COLO668 (cell line): Measurements from ENCODE around the gene EAF1.
"Not testable (repeated sequence)": the region's sequence is repeated elsewhere in the genome, so short reads cannot be mapped to it uniquely, and the experiment has no call there.

Experiments
- DNase-seq: peaks from one replicate; lab custom pipeline; 2025; ENCODE audit not compliant: unreplicated experiment; lab: John Stamatoyannopoulos, UW

The EAF1 gene

GRCh38 chr3:15405448-15406050 lies 21.8 kb upstream of the EAF1 start:
- DNase-seq: no peak

DNA sequence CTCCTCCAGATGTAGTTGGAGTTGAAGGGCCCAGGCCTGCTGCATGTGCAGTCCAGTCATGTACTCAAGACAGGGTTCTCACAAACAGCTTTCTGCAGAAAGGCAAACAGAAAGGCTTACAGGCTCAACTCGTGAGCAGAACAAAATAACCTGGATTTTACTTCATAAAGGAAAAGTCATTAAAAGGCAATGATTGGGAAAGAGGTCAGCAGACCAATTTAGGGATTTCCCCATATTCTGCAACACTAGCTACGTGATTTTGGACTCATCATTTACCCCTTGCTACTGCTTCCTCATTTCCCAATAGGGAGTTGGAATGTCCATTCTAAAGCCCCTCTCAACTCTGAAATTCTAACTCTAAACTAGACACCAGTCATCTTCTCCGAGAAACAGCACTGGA lies 18.2 kb upstream of the EAF1 start:
- DNase-seq: no peak

- no peak for DNase-seq
Observed at GRCh38 chr3:15409774-15410173, 17.6 kb upstream of the EAF1 start.

DNA sequence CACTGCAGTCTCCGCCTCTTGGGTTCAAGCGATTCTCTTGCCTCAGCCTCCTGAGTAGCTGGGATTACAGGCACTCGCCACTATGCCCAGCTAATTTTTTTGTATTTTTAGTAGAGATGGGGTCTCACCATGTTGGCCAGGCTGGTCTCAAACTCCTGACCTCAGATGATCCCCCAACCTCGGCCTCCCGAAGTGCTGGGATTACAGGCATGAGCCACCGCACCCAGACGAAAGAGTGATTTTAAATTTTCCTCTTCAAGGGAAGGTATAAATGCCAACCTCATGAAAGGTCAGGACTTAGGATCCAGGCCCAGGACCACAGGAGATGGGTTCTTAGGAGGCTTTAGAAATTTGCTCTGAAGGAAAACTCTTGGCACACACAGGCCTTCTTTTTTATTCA lies 16.4 kb upstream of the EAF1 start:
- DNase-seq: not testable (repeated sequence)

- DNase-seq: no peak
Observed at GRCh38 chr3:15420871-15421270, 6.5 kb upstream of the EAF1 start.

DNA sequence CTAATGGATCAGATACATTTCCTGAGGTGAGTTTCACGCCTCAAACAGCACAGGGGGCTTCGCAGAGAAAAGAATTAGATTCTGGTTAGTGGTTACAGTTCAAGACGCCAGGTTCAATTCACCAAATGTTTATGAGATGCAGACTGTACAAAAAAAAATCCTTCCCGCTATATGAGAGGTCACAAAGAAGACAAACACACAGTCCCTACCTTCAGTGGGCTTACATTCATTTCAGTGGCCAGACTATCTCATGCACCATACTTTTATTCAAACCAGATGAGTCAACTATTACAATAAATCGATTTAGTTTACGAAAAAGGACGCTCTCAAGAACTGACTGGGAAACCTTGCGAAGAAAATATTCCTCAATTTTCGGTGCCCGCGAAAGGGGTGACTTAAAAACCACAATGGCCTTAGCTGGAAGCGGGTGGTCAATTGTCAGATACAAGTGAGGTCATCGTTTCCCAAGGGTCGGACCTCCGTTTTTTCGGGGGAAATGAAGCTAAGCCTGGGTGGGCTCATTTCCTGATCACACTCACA lies 749 bp upstream of the EAF1 start:
- no peak for DNase-seq

GRCh38 chr3:15427981-15428380 lies 583 bp downstream of the EAF1 start:
- DNase-seq: no peak

- no peak for DNase-seq
Observed at GRCh38 chr3:15428539-15428938, 1.1 kb downstream of the EAF1 start.

GRCh38 chr3:15429080-15429479 lies 1.7 kb downstream of the EAF1 start:
- no peak for DNase-seq

DNA sequence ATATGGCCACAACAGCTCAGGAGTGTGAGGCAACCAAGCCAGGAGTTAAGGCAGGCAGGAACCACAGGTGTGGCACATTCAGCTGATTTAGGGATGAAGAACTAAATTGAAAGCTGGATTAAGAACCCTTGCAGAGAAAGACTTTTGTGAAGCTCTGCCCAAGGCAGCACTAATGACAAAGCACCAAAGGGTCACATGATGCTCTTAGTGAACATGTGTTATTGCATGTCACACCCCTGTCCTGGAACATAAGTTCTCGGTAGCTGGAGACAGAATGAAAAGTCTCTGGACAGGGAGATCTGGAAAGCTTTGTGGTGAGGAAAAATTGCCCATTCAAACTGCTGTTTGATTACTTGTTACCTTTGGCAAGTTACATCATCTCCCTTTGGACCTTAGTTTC lies 3.2 kb downstream of the EAF1 start:
- DNase-seq: no peak

GRCh38 chr3:15431256-15431837 lies 3.9 kb downstream of the EAF1 start:
- no peak for DNase-seq

DNA sequence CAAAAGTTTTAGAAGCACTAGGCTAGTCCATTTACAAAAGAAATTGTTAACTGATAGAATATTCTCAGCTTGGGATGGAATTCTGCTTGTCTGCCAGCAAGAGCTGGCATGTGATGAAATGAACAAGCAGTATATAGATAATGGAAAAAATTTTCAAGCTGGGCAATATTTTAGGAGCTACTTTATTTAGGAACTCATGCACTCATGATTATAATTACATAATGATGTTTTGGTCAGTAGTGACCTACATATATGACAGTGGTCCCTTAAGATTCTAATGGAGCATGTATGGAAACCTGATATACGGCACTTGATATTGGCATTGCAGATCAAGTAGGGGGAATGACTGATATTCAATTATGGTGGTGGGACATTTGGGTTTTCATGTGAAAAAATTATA lies 6.1 kb downstream of the EAF1 start:
- no peak for DNase-seq

- no peak for DNase-seq
Observed at GRCh38 chr3:15434756-15435155, 7.4 kb downstream of the EAF1 start.

- DNase-seq: no peak
Observed at GRCh38 chr3:15436246-15436645, 8.8 kb downstream of the EAF1 start.

- DNase-seq: no peak
Observed at GRCh38 chr3:15438983-15439382, 11.6 kb downstream of the EAF1 start.

DNA sequence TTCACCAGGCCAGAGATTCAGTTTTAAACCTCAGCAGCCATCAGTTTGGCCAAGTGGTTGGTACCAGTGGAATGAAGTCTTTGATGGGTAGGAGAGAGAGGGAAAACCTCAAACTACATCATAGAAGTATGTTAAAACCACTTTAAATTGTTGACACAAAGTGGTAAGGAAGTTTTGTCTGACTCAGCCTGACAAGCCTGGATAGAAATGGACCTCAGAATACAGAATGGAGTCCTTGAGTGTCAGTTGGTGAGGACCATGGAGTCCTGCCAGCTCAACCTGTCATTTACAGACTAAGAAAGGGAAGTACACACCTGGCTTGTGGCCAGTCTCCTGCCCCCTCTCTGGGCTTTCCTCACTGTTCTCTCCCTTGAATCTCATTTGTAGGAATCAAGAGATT lies 12.1 kb downstream of the EAF1 start:
- no peak for DNase-seq

DNA sequence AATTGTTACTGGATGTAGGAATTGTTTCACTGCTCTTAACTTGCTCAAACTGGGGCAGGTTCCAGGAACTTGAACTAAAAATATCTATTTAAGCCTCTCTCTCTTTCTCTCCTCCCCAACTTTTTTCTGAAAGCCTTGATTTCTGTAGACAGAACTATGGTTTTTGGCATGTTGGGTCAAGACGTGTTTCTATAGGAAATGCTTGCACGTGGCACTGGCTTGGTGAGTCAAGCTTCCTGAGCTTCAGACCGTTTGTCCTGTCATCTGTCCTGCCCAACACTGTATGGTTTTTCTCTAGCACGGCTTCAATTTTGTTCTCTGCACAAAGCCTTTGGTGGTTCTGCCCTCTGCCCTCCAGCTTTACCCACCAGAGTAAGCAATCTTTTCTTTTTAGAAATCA lies 13.5 kb downstream of the EAF1 start:
- DNase-seq: no peak

DNA sequence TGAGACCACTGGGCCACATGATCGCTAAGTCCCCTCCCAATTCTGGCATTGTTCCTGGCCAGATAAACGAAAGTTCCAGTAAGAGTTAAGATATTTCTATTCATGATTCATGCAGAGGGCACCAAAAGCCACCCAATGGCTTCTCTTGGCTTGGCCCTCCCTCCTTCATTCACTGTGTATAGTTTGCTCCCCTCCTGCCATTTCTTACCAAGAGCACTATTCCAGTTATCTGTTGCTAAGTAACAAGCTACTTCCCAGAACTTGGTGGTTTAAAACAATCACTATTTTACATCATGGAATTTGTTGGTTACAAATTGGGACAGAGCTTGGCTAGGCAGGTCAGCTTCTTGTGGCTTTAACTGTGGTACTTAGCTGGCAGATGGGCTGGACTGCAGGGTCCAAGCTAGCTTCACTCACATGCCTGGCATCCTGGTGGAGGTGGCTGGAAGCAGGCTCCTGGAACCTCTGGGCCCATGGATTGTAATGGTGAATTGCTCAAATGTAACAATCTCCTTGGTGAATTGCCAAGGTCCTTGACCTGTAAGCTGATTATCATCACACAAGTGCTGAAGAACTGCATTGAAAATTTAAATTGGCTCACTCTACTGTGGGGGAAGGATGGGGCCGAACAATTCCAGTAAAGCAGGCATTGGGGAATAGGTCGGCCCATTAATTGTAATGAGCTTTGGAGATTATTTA lies 16.6 kb downstream of the EAF1 start:
- DNase-seq: no peak

GRCh38 chr3:15449489-15450224 lies 22.3 kb downstream of the EAF1 start:
- no peak for DNase-seq

DNA sequence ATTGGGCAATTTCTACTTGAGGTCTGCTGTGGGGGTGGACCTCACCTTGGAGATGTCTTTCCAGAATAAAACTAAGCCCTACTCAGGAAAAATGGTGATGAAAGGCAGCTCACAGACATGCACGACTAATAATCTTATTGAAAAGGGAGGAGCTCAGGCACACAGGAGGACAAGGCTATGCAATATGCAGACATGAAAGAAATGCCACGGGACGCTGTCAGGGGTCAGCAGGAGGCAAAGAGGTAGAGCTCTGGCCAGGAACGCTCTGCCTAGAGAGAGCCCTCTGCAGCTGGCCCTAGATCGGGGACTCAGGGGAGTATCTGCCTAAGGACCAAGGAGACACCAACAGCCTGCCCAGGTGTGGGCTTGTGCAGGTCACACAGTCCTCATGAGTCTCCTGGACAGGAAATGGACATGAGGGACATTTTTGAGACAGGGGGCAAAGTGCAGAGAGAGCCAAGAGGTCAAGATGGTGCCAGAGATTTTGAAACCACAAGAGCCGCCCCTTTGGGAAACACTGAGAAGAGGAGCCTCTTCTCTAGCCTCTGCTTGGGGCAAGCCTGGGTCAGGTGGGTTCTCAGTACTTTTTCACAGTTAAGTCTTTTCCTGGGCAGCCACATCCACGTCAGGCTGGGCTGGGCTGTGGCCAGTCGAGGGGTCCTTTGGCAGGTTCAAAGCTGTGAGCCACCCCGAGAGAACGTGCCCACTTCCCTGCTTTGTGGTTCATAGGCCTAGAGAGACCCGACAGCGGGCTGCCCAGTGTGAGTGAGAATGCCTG lies 23.2 kb downstream of the EAF1 start:
- no peak for DNase-seq
